Gastrocnemius medialis (tissue), 4 donors: ENCODE data around the gene XPR1. TPM values are rescaled to one million over a fixed set of nuclear protein-coding genes. Genes with fewer than 3 reads are reported as not detected.

ENCODE experiments used
- ATAC-seq, 2 donors: fragments of 150-250 bp; one replicate each; pipeline ENCODE4 v1.9.1; 2016
- DNase-seq, 2 donors: peaks; one replicate each; pipeline ENCODE4 v3.0.0-alpha.2; 2019
- H3K27ac ChIP-seq, 4 donors: fragments of 200-600 bp; sonication (generic); 1 replicate in 1 of 4; 2 replicates in 3 of 4; pipeline ENCODE4 v1.5.1; 2016 to 2018; ENCODE audit warnings: mild to moderate bottlenecking in 2 of 4, moderate library complexity in 1 of 4
- H3K27me3 ChIP-seq, 3 donors: fragments of 200-600 bp; sonication (generic) in 2 of 3; 1 replicate in 1 of 3; 2 replicates in 2 of 3; pipeline versions ENCODE4 v1.5.1 to v1.6.0; 2016 to 2019; ENCODE audit warnings: mild to moderate bottlenecking in 1 of 3, moderate library complexity in 1 of 3
- H3K36me3 ChIP-seq, 2 donors: fragments of 200-600 bp; sonication (generic) in 1 of 2; one replicate each; pipeline ENCODE4 v1.5.1; 2017 to 2018
- H3K4me1 ChIP-seq, 2 donors: fragments of 200-600 bp; sonication (generic) in 1 of 2; one replicate each; pipeline ENCODE4 v1.5.1; 2016 to 2017; ENCODE audit warnings: mild to moderate bottlenecking in 2 of 2
- H3K4me3 ChIP-seq, 4 donors: fragments of 200-600 bp; sonication (generic) in 3 of 4; 1 replicate in 1 of 4; 2 replicates in 3 of 4; pipeline ENCODE4 v1.5.1; 2016 to 2019; ENCODE audit warnings: mild to moderate bottlenecking in 2 of 4
- H3K9me3 ChIP-seq, 3 donors: fragments of 200-600 bp; sonication (generic) in 2 of 3; 1 replicate in 1 of 3; 2 replicates in 2 of 3; pipeline ENCODE4 v1.5.1; 2016 to 2019
- POLR2A ChIP-seq, 2 donors: fragments of 450-650 bp; IDR thresholded peaks; one replicate each; pipeline ENCODE4 v1.6.1; 2017; ENCODE audit warnings: antibody characterized with exemption in 2 of 2, mild to moderate bottlenecking in 2 of 2, moderate library complexity in 2 of 2
- in situ Hi-C, 4 donors: fragments of 200-750 bp; cut with MboI; loops; one replicate each; pipeline versions ENCODE4 v1.15.0 to v1.8.0; 2017; ENCODE audit warnings: low sequenced_read_pairs in 4 of 4
- intact Hi-C: fragments of 100-400 bp; cut with DNase I; formaldehyde crosslinking; loops from one replicate; pipeline ENCODE4 v1.15.1; 2023; ENCODE audit warnings: low total_unique reads
- total RNA-seq, 4 donors: library from RNA; depleted of rRNA; stranded (reverse); fragments of >200 nt; gene quantifications; one replicate each; pipeline versions ENCODE4 v1.1.0 to v1.2.3, GENCODE V29; 2016
- TF ChIP-seq, protein P1 (sequence below), 5 experiments: fragments of 450-650 bp in 3 of 5; fragments of 200-600 bp in 2 of 5; sonication (generic) in 2 of 5; IDR thresholded peaks in 4 of 5; conservative IDR thresholded peaks in 1 of 5; 1 replicate in 4 of 5; 2 replicates in 1 of 5; pipeline ENCODE4 v1.5.1; 2016 to 2019; ENCODE audit warnings: antibody characterized with exemption in 5 of 5, mild to moderate bottlenecking in 3 of 5, moderate library complexity in 3 of 5

XPR1 gene
- total RNA-seq, 4 donors from 2014 or later: 14.5 to 24.9 (median 18.6) TPM

- ATAC-seq (no peak), DNase-seq (no peak)
- H3K4me3 ChIP-seq: no peak overlapping the region
- TF ChIP-seq, protein P1, sequence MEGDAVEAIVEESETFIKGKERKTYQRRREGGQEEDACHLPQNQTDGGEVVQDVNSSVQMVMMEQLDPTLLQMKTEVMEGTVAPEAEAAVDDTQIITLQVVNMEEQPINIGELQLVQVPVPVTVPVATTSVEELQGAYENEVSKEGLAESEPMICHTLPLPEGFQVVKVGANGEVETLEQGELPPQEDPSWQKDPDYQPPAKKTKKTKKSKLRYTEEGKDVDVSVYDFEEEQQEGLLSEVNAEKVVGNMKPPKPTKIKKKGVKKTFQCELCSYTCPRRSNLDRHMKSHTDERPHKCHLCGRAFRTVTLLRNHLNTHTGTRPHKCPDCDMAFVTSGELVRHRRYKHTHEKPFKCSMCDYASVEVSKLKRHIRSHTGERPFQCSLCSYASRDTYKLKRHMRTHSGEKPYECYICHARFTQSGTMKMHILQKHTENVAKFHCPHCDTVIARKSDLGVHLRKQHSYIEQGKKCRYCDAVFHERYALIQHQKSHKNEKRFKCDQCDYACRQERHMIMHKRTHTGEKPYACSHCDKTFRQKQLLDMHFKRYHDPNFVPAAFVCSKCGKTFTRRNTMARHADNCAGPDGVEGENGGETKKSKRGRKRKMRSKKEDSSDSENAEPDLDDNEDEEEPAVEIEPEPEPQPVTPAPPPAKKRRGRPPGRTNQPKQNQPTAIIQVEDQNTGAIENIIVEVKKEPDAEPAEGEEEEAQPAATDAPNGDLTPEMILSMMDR (IDR thresholded peaks at IDR 0.05 in 4 of 5, conservative IDR thresholded peaks at IDR 0.05 in 1 of 5): no peak
- no peak for TF ChIP-seq POLR2A (IDR thresholded peaks at IDR 0.05)
- H3K27ac ChIP-seq: no peak overlapping the region
- H3K9me3 ChIP-seq: no peaks in the 10 kb centered on the region
- intact Hi-C loops (no loop called here), in situ Hi-C loops (no loop called here)
- H3K4me1 ChIP-seq: peaks cover 20 to 23% of the 10 kb centered on the region in 2 donors
- H3K27me3 ChIP-seq: no peaks in the 10 kb centered on the region
- H3K36me3 ChIP-seq: no peaks in the 10 kb centered on the region
Measured at GRCh38 chr1:180925471-180926051, 293.7 kb downstream of the XPR1 start.

DNA sequence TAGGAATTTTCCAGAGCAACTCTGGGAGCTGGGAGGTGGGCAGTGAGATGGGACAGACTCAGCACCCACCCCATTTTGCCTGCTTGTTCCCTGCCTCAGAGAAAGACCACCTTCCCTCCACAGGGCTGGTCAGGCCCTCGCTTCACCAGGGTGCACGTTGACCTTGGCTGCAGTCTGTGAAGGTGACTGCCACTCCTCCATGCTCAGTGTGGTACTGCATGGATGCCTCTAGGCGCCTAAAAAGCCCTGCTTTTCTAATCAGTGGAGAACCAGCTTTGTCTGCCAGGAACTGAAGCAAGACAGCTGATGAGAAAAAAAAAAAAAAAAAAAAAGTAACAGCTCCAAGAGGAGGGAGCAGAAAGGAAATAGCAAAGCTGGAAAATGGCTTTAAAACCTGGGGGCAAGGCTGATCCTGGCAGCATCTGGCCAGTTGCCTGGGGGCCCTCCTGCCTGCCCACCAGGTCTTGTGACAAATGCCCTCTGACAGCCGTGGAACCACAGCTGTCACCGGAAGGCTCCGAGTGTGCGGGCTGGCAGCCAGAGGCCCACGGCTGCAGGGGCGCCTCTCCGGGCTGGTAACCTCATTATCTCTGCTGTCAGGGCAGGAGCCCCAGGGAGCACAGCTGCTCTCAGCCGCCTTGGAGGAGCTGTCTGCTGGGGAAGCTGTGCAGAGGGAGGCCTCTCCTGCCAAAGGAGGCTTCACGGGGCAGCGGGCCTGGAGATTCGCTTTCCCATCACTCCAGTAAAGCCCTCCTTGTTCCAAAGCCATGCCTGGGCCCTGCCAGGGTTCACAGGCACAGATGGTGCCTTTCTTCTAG is 294.6 kb downstream of the XPR1 start:
- intact Hi-C loops (no loop called here), in situ Hi-C loops (no loop called here)
- Histone ChIP-seq H3K4me1 (peaks cover 20 to 23% of the 10 kb centered on the region in 2 donors), H3K4me3 (peak overlapping the region in 3 of 4 donors; percentile 9 to 36 (median 20)), H3K36me3 (no peaks in the 10 kb centered on the region), H3K27ac (peak overlapping the region in 3 of 4 donors; percentile 8 to 37 (median 11)), H3K27me3 (no peaks in the 10 kb centered on the region), H3K9me3 (no peaks in the 10 kb centered on the region)
- DNase-seq (peak in 1 of 2 donors; percentile 43), ATAC-seq (peak; percentile 35 to 64)
- TF ChIP-seq POLR2A (IDR thresholded peaks at IDR 0.05): no peak
- TF ChIP-seq, protein P1 (IDR thresholded peaks at IDR 0.05 in 4 of 5, conservative IDR thresholded peaks at IDR 0.05 in 1 of 5): no peak

DNA sequence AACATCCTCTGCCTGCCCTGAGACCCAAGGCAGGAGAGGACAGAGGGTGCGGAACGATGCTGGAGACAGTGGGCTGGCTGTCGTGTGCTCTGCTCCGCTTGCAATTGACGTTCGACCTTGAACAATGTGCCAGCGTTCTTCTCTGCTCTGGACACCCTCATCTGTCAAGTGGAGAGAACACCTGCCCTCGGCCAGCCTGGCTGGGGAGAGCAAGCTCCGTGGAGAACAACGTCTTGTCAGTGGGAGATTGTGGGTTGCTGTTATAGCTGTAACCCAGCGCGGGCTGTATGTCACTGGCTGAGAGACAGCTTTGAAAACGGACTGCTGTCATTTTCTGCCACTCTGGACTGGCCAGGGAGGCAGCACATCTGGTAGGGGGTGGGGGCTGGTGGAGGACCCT is 295.5 kb downstream of the XPR1 start:
- Histone ChIP-seq H3K36me3 (no peaks in the 10 kb centered on the region), H3K27ac (peak overlapping the region in 1 of 4 donors; percentile 11), H3K27me3 (no peaks in the 10 kb centered on the region), H3K4me1 (peaks cover 20 to 23% of the 10 kb centered on the region in 2 donors), H3K9me3 (no peaks in the 10 kb centered on the region), H3K4me3 (no peak overlapping the region)
- in situ Hi-C loops: no loop called here
- intact Hi-C loops: no loop called here
- ATAC-seq (peak in 1 of 2 donors; percentile 8), DNase-seq (no peak)
- TF ChIP-seq, protein P1 (IDR thresholded peaks at IDR 0.05 in 4 of 5, conservative IDR thresholded peaks at IDR 0.05 in 1 of 5): no peak
- TF ChIP-seq POLR2A (IDR thresholded peaks at IDR 0.05): no peak

GRCh38 chr1:180927841-180928240 is 296.0 kb downstream of the XPR1 start:
- TF ChIP-seq, protein P1 (IDR thresholded peaks at IDR 0.05 in 4 of 5, conservative IDR thresholded peaks at IDR 0.05 in 1 of 5): no peak
- TF ChIP-seq POLR2A (IDR thresholded peaks at IDR 0.05): no peak
- H3K4me3 ChIP-seq: no peak overlapping the region
- DNase-seq (no peak), ATAC-seq (no peak)
- no peaks in the 10 kb centered on the region for H3K9me3 ChIP-seq
- H3K36me3 ChIP-seq: no peaks in the 10 kb centered on the region
- H3K4me1 ChIP-seq: peaks cover 20 to 23% of the 10 kb centered on the region in 2 donors
- intact Hi-C loops (no loop called here), in situ Hi-C loops (no loop called here)
- H3K27me3 ChIP-seq: no peaks in the 10 kb centered on the region
- no peak overlapping the region for H3K27ac ChIP-seq
